IMR-90 (cell line): ENCODE results near the gene NDUFA3. TPM values are rescaled to one million over a fixed set of nuclear protein-coding genes. Genes with fewer than 3 reads are reported as not detected.

Source experiments
- ATAC-seq: fragments of 200-7000 bp; cut with Tn5 transposase; 2 replicates; pipeline ENCODE4 v1.9.1; 2020; ENCODE audit warnings: low read depth, mild to moderate bottlenecking, moderate library complexity
- Bru-seq: library from RNA; stranded (reverse); fragments of 400-500 nt; gene quantifications from one replicate; lab custom pipeline; 2021; lab: Mats Ljungman, UMichigan
- BruChase-seq, 2 experiments: library from RNA; stranded (reverse); fragments of 400-500 nt; gene quantifications; one replicate each; lab custom pipeline; 2021; lab: Mats Ljungman, UMichigan
- BruUV-seq: library from RNA; stranded (reverse); fragments of 400-500 nt; replicated peaks from 2 replicates; lab custom pipeline; 2021; lab: Mats Ljungman, UMichigan
- CTCF ChIA-PET: fragments of 300-600 bp; formaldehyde crosslinking; extraction: SDS; loops from one replicate; lab custom pipeline; 2021; ENCODE audit warnings: antibody characterized with exemption; lab: Yijun Ruan, JAX
- POLR2A ChIA-PET: fragments of 300-600 bp; sonication (Branson Sonifier 250); formaldehyde crosslinking; loops from one replicate; lab custom pipeline; 2022; ENCODE audit warnings: antibody characterized with exemption; ENCODE audit not compliant: unreplicated experiment; lab: Charles Lee
- DNase-seq: peaks from one replicate; pipeline ENCODE4 v3.0.0; 2013
- H2AFZ ChIP-seq: replicated peaks from 2 replicates; pipeline ENCODE3; 2013; ENCODE audit warnings: low read length, mild to moderate bottlenecking; ENCODE audit not compliant: poor library complexity
- H2AK5ac ChIP-seq: 2 replicates; pipeline ENCODE4 v1.6.1; 2013; ENCODE audit warnings: low read depth, low read length, inconsistent platforms
- H2AK9ac ChIP-seq: replicated peaks from 2 replicates; pipeline ENCODE3; 2013; ENCODE audit warnings: mild to moderate bottlenecking, low read depth, low read length, moderate library complexity; ENCODE audit not compliant: poor library complexity
- H2BK120ac ChIP-seq: 2 replicates; pipeline ENCODE4 v1.6.1; 2013; ENCODE audit warnings: low read depth, low read length, inconsistent platforms
- H2BK15ac ChIP-seq: 3 replicates; pipeline ENCODE4 v1.6.1; 2013; ENCODE audit warnings: low read depth, low read length, inconsistent platforms
- H2BK20ac ChIP-seq: 2 replicates; pipeline ENCODE4 v1.6.1; 2013; ENCODE audit warnings: low read depth, mild to moderate bottlenecking, inconsistent platforms, low read length, moderate library complexity
- H2BK5ac ChIP-seq: 2 replicates; pipeline ENCODE4 v1.6.1; 2013; ENCODE audit warnings: mild to moderate bottlenecking, low read depth, low read length, inconsistent platforms; ENCODE audit not compliant: poor library complexity, severe bottlenecking
- H3K14ac ChIP-seq: replicated peaks from 2 replicates; pipeline ENCODE4 v1.6.1; 2013; ENCODE audit warnings: low read depth, low read length, inconsistent platforms
- H3K18ac ChIP-seq: 2 replicates; pipeline ENCODE4 v1.6.1; 2013; ENCODE audit warnings: low read depth, low read length, control low read depth
- H3K23ac ChIP-seq: 2 replicates; pipeline ENCODE4 v1.6.1; 2013; ENCODE audit warnings: low read depth, low read length, inconsistent platforms
- H3K27ac ChIP-seq: 2 replicates; pipeline ENCODE4 v1.5.1; 2013; ENCODE audit warnings: mild to moderate bottlenecking, control low read depth, low read length; ENCODE audit not compliant: insufficient read depth
- H3K27me3 ChIP-seq: 2 replicates; pipeline ENCODE4 v1.6.1; 2013; ENCODE audit warnings: low read length; ENCODE audit not compliant: control insufficient read depth, insufficient read depth
- H3K36me3 ChIP-seq: 2 replicates; pipeline ENCODE4 v1.6.1; 2013; ENCODE audit warnings: low read length, mixed read lengths; ENCODE audit not compliant: control insufficient read depth, insufficient read depth
- H3K4ac ChIP-seq: 2 replicates; pipeline ENCODE4 v1.6.1; 2013; ENCODE audit warnings: low read depth, low read length, inconsistent platforms
- H3K4me1 ChIP-seq: 2 replicates; pipeline ENCODE4 v1.6.1; 2013; ENCODE audit warnings: low read length, mixed read lengths; ENCODE audit not compliant: control insufficient read depth, insufficient read depth
- H3K4me2 ChIP-seq: 2 replicates; pipeline ENCODE4 v1.6.1; 2013; ENCODE audit warnings: low read depth, mild to moderate bottlenecking, control low read depth, low read length, moderate library complexity
- H3K4me3 ChIP-seq: 2 replicates; pipeline ENCODE4 v1.5.1; 2013; ENCODE audit warnings: low read depth, mild to moderate bottlenecking, control low read depth, low read length, moderate library complexity; ENCODE audit not compliant: insufficient read depth
- H3K56ac ChIP-seq: 2 replicates; pipeline ENCODE4 v1.6.1; 2013; ENCODE audit warnings: low read length, inconsistent platforms; ENCODE audit not compliant: insufficient read depth; ENCODE audit errors: extremely low read depth
- H3K79me1 ChIP-seq, 2 experiments: 2 replicates each; pipeline ENCODE4 v1.6.1; 2013; ENCODE audit warnings: low read length in 2 of 2, inconsistent platforms in 1 of 2, low read depth in 1 of 2
- H3K9ac ChIP-seq: 2 replicates; pipeline ENCODE4 v1.6.1; 2013; ENCODE audit warnings: low read depth, low read length, control low read depth
- H3K9me1 ChIP-seq: 2 replicates; pipeline ENCODE4 v1.6.1; 2013; ENCODE audit warnings: low read length, inconsistent platforms; ENCODE audit not compliant: insufficient read depth
- H3K9me3 ChIP-seq: 2 replicates; pipeline ENCODE4 v1.6.1; 2013; ENCODE audit warnings: low read length; ENCODE audit not compliant: control insufficient read depth, insufficient read depth
- H4K20me1 ChIP-seq: 2 replicates; pipeline ENCODE4 v1.6.1; 2013; ENCODE audit warnings: low read length, inconsistent platforms; ENCODE audit not compliant: insufficient read depth
- H4K5ac ChIP-seq: 2 replicates; pipeline ENCODE4 v1.6.1; 2013; ENCODE audit warnings: mild to moderate bottlenecking, low read depth, low read length, control low read depth
- H4K8ac ChIP-seq, 2 experiments: 2 replicates each; pipeline ENCODE4 v1.6.1; 2013; ENCODE audit warnings: low read depth in 2 of 2, low read length in 2 of 2, control low read depth in 1 of 2, inconsistent platforms in 1 of 2
- H4K91ac ChIP-seq: 2 replicates; pipeline ENCODE4 v1.6.1; 2013; ENCODE audit warnings: low read depth, low read length, inconsistent platforms; ENCODE audit not compliant: insufficient read depth
- BHLHE40 ChIP-seq: fragments of 150-350 bp; IDR thresholded peaks from 2 replicates; pipeline ENCODE4 v1.6.1; 2016; ENCODE audit warnings: mild to moderate bottlenecking, low read depth, low read length
- CEBPB ChIP-seq: IDR thresholded peaks from 2 replicates; pipeline ENCODE4 v1.6.1; 2012; ENCODE audit warnings: low read depth, low read length, improper control_type of control experiment
- CHD1 ChIP-seq: IDR thresholded peaks from 2 replicates; pipeline ENCODE4 v1.6.1; 2012; ENCODE audit warnings: low read depth, low read length, improper control_type of control experiment
- FOS ChIP-seq: fragments of 150-350 bp; IDR thresholded peaks from 2 replicates; pipeline ENCODE4 v1.6.1; 2016; ENCODE audit warnings: low read depth, low read length
- MAFK ChIP-seq: IDR thresholded peaks from 2 replicates; pipeline ENCODE4 v1.6.1; 2012; ENCODE audit warnings: low read depth, low read length, improper control_type of control experiment
- MAZ ChIP-seq: IDR thresholded peaks from 2 replicates; pipeline ENCODE4 v1.6.1; 2012; ENCODE audit warnings: low read depth, mild to moderate bottlenecking, low read length, improper control_type of control experiment, moderate library complexity, borderline replicate concordance
- MXI1 ChIP-seq: IDR thresholded peaks from 2 replicates; pipeline ENCODE4 v1.6.1; 2012; ENCODE audit warnings: low read depth, mild to moderate bottlenecking, low read length, moderate library complexity, borderline replicate concordance
- NFE2L2 ChIP-seq: fragments of 150-350 bp; IDR thresholded peaks from 2 replicates; pipeline ENCODE4 v1.6.1; 2016; ENCODE audit warnings: low read depth, mild to moderate bottlenecking, low read length
- POLR2A ChIP-seq: IDR thresholded peaks from 2 replicates; pipeline ENCODE4 v1.6.1; 2012; ENCODE audit warnings: mild to moderate bottlenecking, low read depth, low read length
- RAD21 ChIP-seq: IDR thresholded peaks from 2 replicates; pipeline ENCODE4 v1.6.1; 2012; ENCODE audit warnings: low read length, improper control_type of control experiment
- RCOR1 ChIP-seq: IDR thresholded peaks from 2 replicates; pipeline ENCODE4 v1.6.1; 2012; ENCODE audit warnings: mild to moderate bottlenecking, low read length, improper control_type of control experiment; ENCODE audit not compliant: insufficient replicate concordance
- RFX5 ChIP-seq: IDR thresholded peaks from 2 replicates; pipeline ENCODE4 v1.8.0; 2012; ENCODE audit warnings: low read depth, mild to moderate bottlenecking, low read length, moderate library complexity
- SMC3 ChIP-seq: fragments of 150-350 bp; IDR thresholded peaks from 2 replicates; pipeline ENCODE4 v1.6.1; 2016; ENCODE audit warnings: low read depth, mild to moderate bottlenecking, antibody characterized with exemption, low read length, moderate library complexity
- WGBS, 2 experiments: methylation state at CpG; one replicate each; pipeline versions ENCODE4 v1.1.5 to v1.1.7; 2013; ENCODE audit warnings: missing lambda C conversion rate in 2 of 2; ENCODE audit not compliant: insufficient read length in 1 of 2; ENCODE audit errors: extremely low coverage in 2 of 2; 5-methylcytosine and 5-hydroxymethylcytosine counted together
- dilution Hi-C: fragments of 300-500 bp; cut with HindIII; formaldehyde crosslinking; loops from one replicate; pipeline ENCODE4 v1.14.3; 2018; ENCODE audit warnings: low sequenced_read_pairs; ENCODE audit not compliant: unreplicated experiment
- in situ Hi-C: fragments of 300-500 bp; cut with MboI; formaldehyde crosslinking; loops from 3 replicates; pipeline ENCODE4 v1.14.3; 2019; ENCODE audit warnings: low sequenced_read_pairs, inconsistent platforms, mixed read lengths
- intact Hi-C: fragments of 100-400 bp; cut with micrococcal nuclease; formaldehyde crosslinking; loops from 2 replicates; pipeline ENCODE4 v1.10.0; 2022
- long read RNA-seq: library from polyadenylated mRNA; unstranded; transcript quantifications from one replicate; pipeline ENCODE4 v2.0.0, GENCODE V29; 2021; ENCODE audit not compliant: unreplicated experiment
- polyA plus RNA-seq, 3 experiments: library from polyadenylated mRNA; depleted of rRNA; stranded (reverse); fragments of >200 nt; gene quantifications; 2 replicates each; pipeline ENCODE4 v1.2.3, GENCODE V29; 2012; ENCODE audit warnings: low replicate concordance in 1 of 3
- total RNA-seq: library from RNA; depleted of rRNA; stranded (reverse); fragments of >200 nt; gene quantifications from 2 replicates; pipeline ENCODE4 v1.2.3, GENCODE V29; 2012; rRNA removed
- TF ChIP-seq, protein P1 (sequence below): fragments of 150-350 bp; IDR thresholded peaks from 2 replicates; pipeline ENCODE4 v1.6.1; 2017; ENCODE audit warnings: mild to moderate bottlenecking, antibody characterized with exemption, low read length, low read depth
- TF ChIP-seq, protein P2 (sequence below): fragments of 150-350 bp; IDR thresholded peaks from 2 replicates; pipeline ENCODE4 v1.6.1; 2016; ENCODE audit warnings: low read depth, mild to moderate bottlenecking, low read length, moderate library complexity, borderline replicate concordance

Gene NDUFA3
- total RNA-seq, result 7.9 and 24.7 TPM in 2 replicates
- 85.0 and 104 TPM in 2 replicates for polyA plus RNA-seq (2012; rRNA removed)
- 34.3 and 44.6 TPM in 2 replicates for polyA plus RNA-seq (2012; cell fraction: cytosol; rRNA removed)
- 26.0 and 29.8 TPM in 2 replicates for polyA plus RNA-seq (2012; cell fraction: nucleus; rRNA removed; ENCODE audit: low replicate concordance)
- Bru-seq, nascent RNA, result percentile 64 among the genes with signal in this experiment
- BruChase-seq, experiment 1, labeled RNA remaining after a 6-hour chase, result percentile 89 among the genes with signal in this experiment
- percentile 74 among the genes with signal in this experiment for BruChase-seq, experiment 2, labeled RNA remaining after a 2-hour chase
- long read RNA-seq, transcript NDUFA3-214 (4 exons, 963 nt), result major isoform, 44 of 65 reads
- long read RNA-seq, partial matches to known transcripts, result 12 of 65 reads
- long read RNA-seq, other reads (novel, unspliced or antisense), result 4 of 65 reads

DNA sequence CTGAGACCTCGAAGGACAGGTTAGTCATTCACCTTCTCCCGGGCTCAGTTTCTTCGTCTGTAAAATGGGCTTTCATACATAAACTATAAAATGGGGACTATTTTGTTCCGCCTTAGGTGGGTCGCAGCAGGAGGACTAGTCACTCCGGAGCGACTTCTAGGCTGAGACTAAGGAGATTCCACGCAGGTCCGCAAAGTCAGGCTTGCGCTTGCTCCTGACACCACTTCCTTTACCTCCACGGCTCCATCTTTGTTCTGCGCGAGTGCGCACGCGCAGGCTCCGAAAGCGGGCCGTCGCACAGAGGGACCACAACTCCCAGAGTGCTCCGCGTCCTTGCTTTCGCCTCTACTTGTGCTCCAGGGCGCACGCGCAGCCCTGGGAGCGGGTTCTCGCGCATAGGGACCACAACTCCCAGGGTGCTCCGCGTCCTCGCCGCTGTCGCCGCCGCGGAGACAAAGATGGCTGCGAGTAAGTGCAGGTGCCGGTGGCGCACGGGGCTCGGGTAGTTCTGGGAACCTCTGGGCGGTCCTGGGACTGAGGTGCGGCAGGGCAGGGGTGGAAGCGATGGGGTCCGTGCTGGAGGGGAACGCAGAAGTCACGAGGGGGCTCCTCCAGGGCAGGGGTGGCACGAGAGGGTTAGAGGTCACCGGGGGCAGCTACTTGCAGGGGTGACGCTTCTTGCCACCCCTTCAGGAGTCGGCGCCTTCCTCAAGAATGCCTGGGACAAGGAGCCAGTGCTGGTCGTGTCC is at the start of gene NDUFA3:
NDUFA3 (plus strand) TSS at position 435 of the 749 bp plus-strand sequence; CDS start at position 459, 24 bp downstream.
- Histone ChIP-seq H2AK5ac (peak within 1 kb of the TSS; percentile 87), H4K8ac (peak within 1 kb of the TSS; percentile 94 to 98), H2BK20ac (no peak within 1 kb of the TSS), H2BK120ac (no peak within 1 kb of the TSS), H4K5ac (peak within 1 kb of the TSS; percentile 87), H3K18ac (0 out of 2 replicates have a peak within 1 kb of the TSS, but pooled peaks have one; percentile 8), H3K4me1 (no peaks in the 10 kb centered on the region), H3K9ac (peak within 1 kb of the TSS; percentile 63), H2AFZ (peak within 1 kb of the TSS; percentile 82), H3K9me3 (no peaks in the 10 kb centered on the region), H4K91ac (peak within 1 kb of the TSS; percentile 55), H3K9me1 (no peaks in the 10 kb centered on the region), H2BK5ac (peak within 1 kb of the TSS; percentile 44), H3K79me1 (peaks cover 4 to 21% of the 10 kb centered on the region in 2 experiments), H3K56ac (peak within 1 kb of the TSS; percentile 60), H3K14ac (peak within 1 kb of the TSS; percentile 58), H2AK9ac (peak within 1 kb of the TSS; percentile 96), H3K23ac (peak within 1 kb of the TSS; percentile 62; the same call in 1 of the 2 replicates), H3K4me3 (peak within 1 kb of the TSS; percentile 58), H3K27ac (peak within 1 kb of the TSS; percentile 53), H2BK15ac (no peak within 1 kb of the TSS), H3K36me3 (peaks cover 17% of the 10 kb centered on the region), H3K4me2 (peak within 1 kb of the TSS; percentile 72), H3K27me3 (no peaks in the 10 kb centered on the region), H4K20me1 (no peaks in the 10 kb centered on the region), H3K4ac (peak within 1 kb of the TSS; percentile 75)
- intact Hi-C loops, result loop anchor here (10.0 kb wide), 1 partner anchor 238 kb away; the partner anchor contains the start of gene MYADM
- ATAC-seq (peak; percentile 100), DNase-seq (peak; percentile 98)
- WGBS, 2 experiments, result 0% methylated on average over 15 of the region's 54 CpGs; no CpG with 5 or more reads in 1 of the 2 experiments
- BruUV-seq, result no TSS peak
- ChIA-PET CTCF (no interaction called here), POLR2A (no interaction called here)
- dilution Hi-C loops, result no loop called here
- in situ Hi-C loops, result loop anchor here (25.0 kb wide), 1 partner anchor 360 kb away; the partner anchor contains the start of genes CDC42EP5 and LENG9
- peak; percentile 77; the same call in 1 of the 2 replicates for TF ChIP-seq MXI1
- TF ChIP-seq FOS, result no peak
- TF ChIP-seq, protein P1, sequence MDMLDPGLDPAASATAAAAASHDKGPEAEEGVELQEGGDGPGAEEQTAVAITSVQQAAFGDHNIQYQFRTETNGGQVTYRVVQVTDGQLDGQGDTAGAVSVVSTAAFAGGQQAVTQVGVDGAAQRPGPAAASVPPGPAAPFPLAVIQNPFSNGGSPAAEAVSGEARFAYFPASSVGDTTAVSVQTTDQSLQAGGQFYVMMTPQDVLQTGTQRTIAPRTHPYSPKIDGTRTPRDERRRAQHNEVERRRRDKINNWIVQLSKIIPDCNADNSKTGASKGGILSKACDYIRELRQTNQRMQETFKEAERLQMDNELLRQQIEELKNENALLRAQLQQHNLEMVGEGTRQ, result no peak
- peak; percentile 67; the same call in 1 of the 2 replicates for TF ChIP-seq MAZ
- no peak for TF ChIP-seq RFX5
- TF ChIP-seq SMC3, result no peak
- no peak for TF ChIP-seq CHD1
- TF ChIP-seq RCOR1, result peak; percentile 96
- no peak for TF ChIP-seq RAD21
- TF ChIP-seq CEBPB, result no peak
- no peak for TF ChIP-seq POLR2A
- TF ChIP-seq BHLHE40, result no peak
- no peak for TF ChIP-seq NFE2L2
- TF ChIP-seq MAFK, result no peak
- TF ChIP-seq, protein P2, sequence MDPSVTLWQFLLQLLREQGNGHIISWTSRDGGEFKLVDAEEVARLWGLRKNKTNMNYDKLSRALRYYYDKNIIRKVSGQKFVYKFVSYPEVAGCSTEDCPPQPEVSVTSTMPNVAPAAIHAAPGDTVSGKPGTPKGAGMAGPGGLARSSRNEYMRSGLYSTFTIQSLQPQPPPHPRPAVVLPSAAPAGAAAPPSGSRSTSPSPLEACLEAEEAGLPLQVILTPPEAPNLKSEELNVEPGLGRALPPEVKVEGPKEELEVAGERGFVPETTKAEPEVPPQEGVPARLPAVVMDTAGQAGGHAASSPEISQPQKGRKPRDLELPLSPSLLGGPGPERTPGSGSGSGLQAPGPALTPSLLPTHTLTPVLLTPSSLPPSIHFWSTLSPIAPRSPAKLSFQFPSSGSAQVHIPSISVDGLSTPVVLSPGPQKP, result no peak
